NCI-H69 (cell line): Measurements from ENCODE around the gene GNAS-AS1.
A peak's percentile ranks its signal among the peaks of the same experiment; 100 is the strongest.

ENCODE experiments used
- DNase-seq: peaks from one replicate; lab custom pipeline; 2025; lab: John Stamatoyannopoulos, UW

The GNAS-AS1 gene

GRCh38 chr20:58855506-58856389, 5.0 kb upstream of the GNAS-AS1 start:
- DNase-seq = peak; percentile 2

GRCh38 chr20:58854638-58855471, 4.2 kb upstream of the GNAS-AS1 start:
- DNase-seq = peak; percentile 43

GRCh38 chr20:58853976-58854637, 3.4 kb upstream of the GNAS-AS1 start:
- no peak for DNase-seq

- DNase-seq = no peak
These were observed 2.8 kb upstream of the GNAS-AS1 start for GRCh38 chr20:58853466-58853865.

- DNase-seq = peak; percentile 77
These were observed 2.0 kb upstream of the GNAS-AS1 start, which contains the start of gene GNAS for GRCh38 chr20:58852543-58853271. Gene GNAS (plus strand): TSS chr20:58852716.

- peak; percentile 24 for DNase-seq
These were observed 1.3 kb upstream of the GNAS-AS1 start for GRCh38 chr20:58851969-58852458.

- peak; percentile 68 for DNase-seq
These were observed 693 bp upstream of the GNAS-AS1 start for GRCh38 chr20:58851221-58851968.

- DNase-seq = no peak
These were observed 3.2 kb downstream of the GNAS-AS1 start for GRCh38 chr20:58847463-58847862.

GRCh38 chr20:58845706-58846105, 5.0 kb downstream of the GNAS-AS1 start:
- DNase-seq = no peak

GRCh38 chr20:58843128-58843556, 7.6 kb downstream of the GNAS-AS1 start:
- DNase-seq = no peak

- DNase-seq = no peak
These were observed 8.4 kb downstream of the GNAS-AS1 start for GRCh38 chr20:58842276-58842675.

- no peak for DNase-seq
These were observed 9.0 kb downstream of the GNAS-AS1 start for GRCh38 chr20:58841539-58842264.

- DNase-seq = no peak
These were observed 9.7 kb downstream of the GNAS-AS1 start for GRCh38 chr20:58840816-58841538.

GRCh38 chr20:58839991-58840747, 10.5 kb downstream of the GNAS-AS1 start:
- no peak for DNase-seq

GRCh38 chr20:58839474-58839874, 11.2 kb downstream of the GNAS-AS1 start:
- no peak for DNase-seq

- DNase-seq = no peak
These were observed 12.5 kb downstream of the GNAS-AS1 start for GRCh38 chr20:58838174-58838573.

- no peak for DNase-seq
These were observed 13.0 kb downstream of the GNAS-AS1 start for GRCh38 chr20:58837717-58838116.

GRCh38 chr20:58836616-58837204, 14.0 kb downstream of the GNAS-AS1 start:
- DNase-seq = no peak
